Caco-2 (cell line): ENCODE results near the gene HTRA2. TPM values are rescaled to one million over a fixed set of nuclear protein-coding genes. Genes with fewer than 3 reads are reported as not detected.

Experiments
- BruUV-seq: library from RNA; stranded (reverse); fragments of 400-500 nt; replicated peaks from 2 replicates; lab custom pipeline; 2021; lab: Mats Ljungman, UMichigan
- CTCF ChIA-PET: fragments of 300-600 bp; sonication (Branson Sonifier 250); formaldehyde crosslinking; loops from one replicate; lab custom pipeline; 2022; ENCODE audit warnings: antibody characterized with exemption; lab: Charles Lee
- POLR2A ChIA-PET: fragments of 300-600 bp; sonication (Branson Sonifier 250); formaldehyde crosslinking; loops from one replicate; lab custom pipeline; 2022; ENCODE audit warnings: antibody characterized with exemption; lab: Charles Lee
- DNase-seq, 2 experiments: peaks; one replicate each; pipeline versions ENCODE4 v3.0.0 to v3.0.0-alpha.2; 2020 to 2022
- H3K27me3 ChIP-seq: replicated peaks from 2 replicates; pipeline ENCODE4 v1.6.0; 2011; ENCODE audit warnings: low read length; ENCODE audit not compliant: control insufficient read depth, insufficient read depth
- H3K36me3 ChIP-seq: 2 replicates; pipeline ENCODE4 v1.5.1; 2011; ENCODE audit warnings: low read length; ENCODE audit not compliant: control insufficient read depth, insufficient read depth
- H3K4me1 ChIP-seq: fragments of 250-450 bp; sonication (Bioruptor Pico); 2 replicates; pipeline ENCODE4 v1.5.1; 2020; ENCODE audit warnings: mild to moderate bottlenecking
- H3K4me3 ChIP-seq: 2 replicates; pipeline ENCODE4 v1.5.1; 2011; ENCODE audit warnings: low read depth, mild to moderate bottlenecking, control low read depth, low read length
- H3K9me3 ChIP-seq: fragments of 250-450 bp; sonication (Bioruptor Pico); 2 replicates; pipeline ENCODE4 v1.5.1; 2020; ENCODE audit warnings: mild to moderate bottlenecking, moderate library complexity
- H3K27ac Mint-ChIP-seq: one replicate; pipeline ENCODE4 v1.8.0; 2022; ENCODE audit warnings: mixed read lengths; ENCODE audit not compliant: unreplicated experiment
- H3K27me3 Mint-ChIP-seq: one replicate; pipeline ENCODE4 v1.8.0; 2022; ENCODE audit warnings: mixed read lengths; ENCODE audit not compliant: insufficient read depth, unreplicated experiment
- H3K36me3 Mint-ChIP-seq: one replicate; pipeline ENCODE4 v1.8.0; 2022; ENCODE audit warnings: mild to moderate bottlenecking, mixed read lengths; ENCODE audit not compliant: insufficient read depth, unreplicated experiment
- H3K4me1 Mint-ChIP-seq: one replicate; pipeline ENCODE4 v1.8.0; 2022; ENCODE audit warnings: low read depth, mixed read lengths; ENCODE audit not compliant: unreplicated experiment
- H3K4me3 Mint-ChIP-seq: one replicate; pipeline ENCODE4 v1.8.0; 2022; ENCODE audit warnings: mild to moderate bottlenecking, moderate library complexity, mixed read lengths; ENCODE audit not compliant: unreplicated experiment
- H3K9me3 Mint-ChIP-seq: one replicate; pipeline ENCODE4 v1.8.0; 2022; ENCODE audit warnings: mixed read lengths; ENCODE audit not compliant: unreplicated experiment
- CTCF ChIP-seq, 2 experiments: fragments of 200-600 bp in 1 of 2; IDR thresholded peaks; 1 replicate in 1 of 2; 2 replicates in 1 of 2; pipeline versions ENCODE4 v1.5.1 to v1.8.0; 2011 to 2022; ENCODE audit warnings: antibody characterized with exemption in 1 of 2, control low read depth in 1 of 2, inconsistent platforms in 1 of 2, low read depth in 1 of 2, low read length in 1 of 2, mild to moderate bottlenecking in 1 of 2, moderate library complexity in 1 of 2; ENCODE audit not compliant: insufficient read depth in 1 of 2, severe bottlenecking in 1 of 2, unreplicated experiment in 1 of 2
- intact Hi-C: fragments of 100-400 bp; cut with micrococcal nuclease; formaldehyde crosslinking; loops from one replicate; pipeline ENCODE4 v1.10.0; 2022; ENCODE audit not compliant: unreplicated experiment
- total RNA-seq: library from RNA; stranded (reverse); gene quantifications from 2 replicates; pipeline ENCODE4 v1.2.3, GENCODE V29; 2022

HTRA2 gene
- total RNA-seq, 1 experiment from 2014 or later = 27.3 TPM

GRCh38 chr2:74514368-74515270 is 15.1 kb upstream of the HTRA2 start, which contains the start of gene TLX2:
Gene TLX2, plus strand, starts transcription at chr2:74514450. Its CDS starts 357 bp downstream, at chr2:74514807.
- no peaks in the 10 kb centered on the region for H3K9me3 ChIP-seq
- TF ChIP-seq CTCF (IDR thresholded peaks at IDR 0.05; ENCODE audit: insufficient read depth in 1 of 2, low read depth in 1 of 2, low read length in 1 of 2, severe bottlenecking in 1 of 2, unreplicated experiment in 1 of 2) = no peak
- POLR2A ChIA-PET = no interaction called here
- peaks cover 6% of the 10 kb centered on the region for H3K36me3 Mint-ChIP-seq
- peak within 1 kb of the TSS; percentile 60 for H3K4me3 ChIP-seq
- no peaks in the 10 kb centered on the region for H3K27me3 ChIP-seq
- intact Hi-C loops = no loop called here
- no peak for DNase-seq
- peak within 1 kb of the TSS; percentile 34 for H3K27ac Mint-ChIP-seq
- CTCF ChIA-PET = interaction anchor here (0.6 kb wide), 2 partner anchors 10 to 16 kb away, joined by 3 read pairs; no protein-coding TSS in a partner anchor
- H3K4me3 Mint-ChIP-seq = peak within 1 kb of the TSS; percentile 72
- no peaks in the 10 kb centered on the region for H3K4me1 Mint-ChIP-seq
- no peaks in the 10 kb centered on the region for H3K36me3 ChIP-seq
- no peaks in the 10 kb centered on the region for H3K9me3 Mint-ChIP-seq
- H3K4me1 ChIP-seq = no peaks in the 10 kb centered on the region
- no TSS peak for BruUV-seq
- peaks cover 3% of the 10 kb centered on the region for H3K27me3 Mint-ChIP-seq

DNA sequence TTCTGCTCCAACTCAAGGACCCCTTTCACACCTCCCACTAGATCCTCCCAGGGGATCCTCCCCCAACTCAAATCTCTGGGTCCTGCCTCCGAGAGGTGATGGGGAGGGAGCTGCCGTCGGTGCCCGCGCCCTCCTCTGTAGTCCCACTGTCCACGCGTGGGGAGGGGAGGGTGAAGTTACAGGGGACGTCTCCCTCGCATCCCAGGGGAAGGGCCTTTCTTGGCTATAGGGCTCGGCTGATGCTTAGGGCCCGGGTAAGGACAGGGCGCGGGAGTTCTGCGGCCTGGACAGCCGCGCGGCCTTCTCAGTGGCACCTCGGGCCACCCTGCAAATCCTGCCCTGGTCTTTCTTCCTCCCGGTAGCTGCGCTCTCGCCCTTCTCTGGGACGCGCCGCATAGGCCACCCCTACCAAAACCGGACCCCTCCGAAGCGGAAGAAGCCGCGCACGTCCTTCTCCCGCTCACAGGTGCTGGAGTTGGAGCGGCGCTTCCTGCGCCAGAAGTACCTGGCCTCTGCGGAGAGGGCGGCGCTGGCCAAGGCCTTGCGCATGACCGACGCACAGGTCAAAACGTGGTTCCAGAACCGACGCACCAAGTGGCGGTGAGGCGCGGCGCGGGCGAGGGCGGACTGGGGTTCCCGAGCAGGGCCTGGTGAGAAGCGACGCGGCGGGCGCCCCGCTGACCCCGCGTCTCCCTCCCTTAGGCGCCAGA is 14.3 kb upstream of the HTRA2 start:
- Mint-ChIP-seq H3K4me1 (no peaks in the 10 kb centered on the region), H3K27me3 (peaks cover 8% of the 10 kb centered on the region), H3K27ac (peak overlapping the region; percentile 34), H3K4me3 (peak overlapping the region; percentile 72), H3K9me3 (no peaks in the 10 kb centered on the region), H3K36me3 (peaks cover 4% of the 10 kb centered on the region)
- CTCF ChIA-PET = interaction anchor here (1.0 kb wide), 1 partner anchor 33 kb away, joined by 3 read pairs; the partner anchor contains the start of genes CCDC142 and TTC31
- no TSS peak for BruUV-seq
- DNase-seq = peak in 1 of 2 experiments; percentile 50
- no peaks in the 10 kb centered on the region for H3K36me3 ChIP-seq
- no peaks in the 10 kb centered on the region for H3K27me3 ChIP-seq
- POLR2A ChIA-PET = interaction anchor here (1.1 kb wide), 1 partner anchor 15 kb away, joined by 5 read pairs; the partner anchor contains the start of gene HTRA2
- intact Hi-C loops = no loop called here
- TF ChIP-seq CTCF (IDR thresholded peaks at IDR 0.05; ENCODE audit: insufficient read depth in 1 of 2, low read depth in 1 of 2, low read length in 1 of 2, severe bottlenecking in 1 of 2, unreplicated experiment in 1 of 2) = no peak
- H3K4me3 ChIP-seq = peak overlapping the region; percentile 60
- no peaks in the 10 kb centered on the region for H3K9me3 ChIP-seq
- H3K4me1 ChIP-seq = no peaks in the 10 kb centered on the region
